Small intestine (tissue), 7 donors: ENCODE measurements around the gene SRGAP2. TPM values are rescaled to one million over a fixed set of nuclear protein-coding genes. Genes with fewer than 3 reads are reported as not detected.
"Not testable (repeated sequence)": the region's sequence is repeated elsewhere in the genome, so short reads cannot be mapped to it uniquely, and the experiment has no call there.

ENCODE experiments used
- DNase-seq, 2 donors: peaks; one replicate each; pipeline versions ENCODE4 v3.0.0 to v3.0.0-alpha.2; 2013
- FAIRE-seq: peaks from 2 replicates; lab custom pipeline; 2012; peaks lifted over from hg19 to GRCh38; lab: Jason Lieb, UNC
- H3K27ac ChIP-seq, 3 donors: one replicate each; pipeline ENCODE4 v1.5.1; 2013; ENCODE audit warnings: low read length in 2 of 3, mild to moderate bottlenecking in 2 of 3, control low read depth in 1 of 3, inconsistent platforms in 1 of 3, low read depth in 1 of 3, moderate library complexity in 1 of 3
- H3K27me3 ChIP-seq, 3 donors: one replicate each; pipeline ENCODE4 v1.6.1; 2013; ENCODE audit warnings: low read length in 3 of 3, inconsistent platforms in 1 of 3; ENCODE audit not compliant: control insufficient read depth in 3 of 3, insufficient read depth in 3 of 3
- H3K36me3 ChIP-seq, 3 donors: one replicate each; pipeline ENCODE4 v1.6.1; 2013; ENCODE audit warnings: low read length in 3 of 3, inconsistent platforms in 1 of 3, low read depth in 1 of 3, mild to moderate bottlenecking in 1 of 3, moderate library complexity in 1 of 3; ENCODE audit not compliant: control insufficient read depth in 3 of 3, insufficient read depth in 2 of 3
- H3K4me1 ChIP-seq, 3 donors: one replicate each; pipeline ENCODE4 v1.6.1; 2013; ENCODE audit warnings: low read length in 2 of 3, inconsistent platforms in 1 of 3, low read depth in 1 of 3, mild to moderate bottlenecking in 1 of 3, moderate library complexity in 1 of 3; ENCODE audit not compliant: control insufficient read depth in 3 of 3, insufficient read depth in 2 of 3
- H3K4me3 ChIP-seq, 3 donors: one replicate each; pipeline ENCODE4 v1.5.1; 2013; ENCODE audit warnings: low read length in 3 of 3, control low read depth in 1 of 3, inconsistent platforms in 1 of 3, low read depth in 1 of 3, mild to moderate bottlenecking in 1 of 3, moderate library complexity in 1 of 3
- H3K9me3 ChIP-seq, 2 donors: one replicate each; pipeline ENCODE4 v1.6.1; 2013; ENCODE audit warnings: low read depth in 1 of 2, low read length in 1 of 2; ENCODE audit not compliant: control insufficient read depth in 2 of 2, insufficient read depth in 1 of 2
- WGBS, 3 donors: extraction: QIAGEN DNeasy Blood & Tissue Kit; methylation state at CpG; one replicate each; pipeline ENCODE4 v1.1.7; 2013; 5-methylcytosine and 5-hydroxymethylcytosine counted together
- polyA plus RNA-seq, 4 donors: library from polyadenylated mRNA; stranded (reverse) in 3 of 4; unstranded in 1 of 4; fragments of 200-250 nt in 3 of 4; fragments of 120-200 nt in 1 of 4; gene quantifications; one replicate each; pipeline versions ENCODE4 v1.2.1 to v1.2.3, GENCODE V29; 2013
- donor health status: healthy with polysubstance abuse.
- donor health status: control.
- donor health status: control.
- donor health status: Bipolar disorder and iron deficiency.
- donor health status: healthy.

Gene SRGAP2
- polyA plus RNA-seq, 4 donors = 2.9 to 10.9 (median 7.0) TPM

DNA sequence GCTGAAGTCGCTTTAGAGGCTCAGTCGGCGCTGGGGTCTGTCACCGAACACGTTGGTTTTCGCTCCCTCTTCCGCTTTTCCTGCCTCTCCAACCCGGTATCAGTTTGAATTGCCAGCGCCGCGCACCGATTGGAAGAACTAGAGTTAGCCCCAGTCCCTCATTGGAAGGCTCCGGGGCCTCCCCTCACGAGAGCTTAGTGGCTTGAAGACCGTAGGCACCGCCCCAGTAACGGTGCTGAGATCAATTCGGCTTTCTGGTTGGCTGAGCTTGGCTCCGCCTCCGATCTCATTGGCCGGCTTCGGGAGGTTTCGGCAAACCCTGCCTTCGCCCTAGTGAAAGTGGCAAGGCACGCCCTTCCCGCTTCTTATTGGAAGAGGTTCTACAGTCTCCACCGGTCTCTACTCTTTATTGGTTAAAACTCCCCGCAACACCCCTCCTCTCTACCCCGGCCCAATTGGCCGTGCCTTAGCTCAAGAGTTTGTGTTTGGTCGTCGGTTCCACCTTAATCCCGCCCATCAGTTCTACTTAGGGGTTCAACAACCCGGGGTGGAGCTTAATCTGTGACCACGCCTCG, 465 bp upstream of the SRGAP2 start, which contains the start of gene FAM72A:
Gene FAM72A (minus strand): TSS at position 51 of the 575 bp plus-strand sequence. CDS start 814 bp downstream, outside the sequence.
- FAIRE-seq, H3K9me3 ChIP-seq, H3K36me3 ChIP-seq, H3K4me1 ChIP-seq, H3K27me3 ChIP-seq: not testable (repeated sequence)
- 0 to 1% (median 0%) methylated on average over 16 to 22 of the region's 36 CpGs for WGBS, 3 donors
- Histone ChIP-seq H3K4me3 (peak within 1 kb of the TSS; percentile 41 to 46 (median 42)), H3K27ac (peak within 1 kb of the TSS; percentile 60 to 72 (median 71))
- DNase-seq = peak; percentile 97 to 100

DNA sequence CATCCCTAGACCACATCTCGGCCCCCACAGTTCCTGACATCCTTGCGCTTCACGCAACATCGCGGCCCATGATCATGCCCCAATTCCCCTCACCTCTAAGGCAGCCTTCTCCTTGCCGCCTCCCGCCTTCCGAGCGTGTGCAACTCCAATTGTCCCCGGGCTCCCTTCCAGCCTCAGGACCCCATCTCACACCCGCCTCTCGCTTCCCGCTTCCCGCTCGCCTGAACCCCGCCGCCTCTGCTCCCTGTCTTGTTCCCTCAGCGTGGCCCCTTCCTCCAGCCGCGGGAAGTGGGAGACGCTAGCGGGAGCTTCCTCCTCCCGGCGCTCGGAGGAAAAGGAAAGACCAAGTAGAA, 794 bp downstream of the SRGAP2 start:
- not testable (repeated sequence) for H3K4me1 ChIP-seq, H3K36me3 ChIP-seq, DNase-seq, H3K27me3 ChIP-seq, H3K9me3 ChIP-seq, FAIRE-seq
- peak overlapping the region in 1 of 3 donors; percentile 49 for H3K27ac ChIP-seq
- 0% methylated on average over 5 of the region's 25 CpGs; no CpG with 5 or more reads in 2 of the 3 donors for WGBS, 3 donors
- peak overlapping the region in 2 of 3 donors; percentile 24 to 30 for H3K4me3 ChIP-seq

DNA sequence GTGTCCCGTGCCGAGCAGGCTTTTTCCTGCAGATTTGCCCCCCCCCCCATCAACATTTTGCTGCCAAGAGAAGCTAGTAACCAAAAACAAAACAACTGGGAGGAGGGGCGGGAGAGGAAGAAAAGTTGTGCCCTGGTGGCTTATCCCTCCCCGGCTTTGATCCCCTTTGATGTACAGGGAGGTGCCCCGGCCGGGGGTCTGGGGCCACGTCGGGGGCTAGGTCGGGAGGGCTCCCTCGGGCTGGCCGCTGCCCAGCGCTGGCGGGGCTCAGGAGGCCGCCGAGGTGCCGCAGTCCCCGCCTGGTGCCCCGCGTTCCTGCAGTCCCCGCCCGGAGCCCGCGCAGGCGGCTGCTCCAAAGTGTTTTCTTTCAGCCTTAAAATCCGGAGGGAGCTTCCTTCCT, 1.5 kb downstream of the SRGAP2 start:
- peak overlapping the region in 2 of 3 donors; percentile 30 to 45 for H3K4me3 ChIP-seq
- DNase-seq = peak in 1 of 2 donors; percentile 9
- WGBS, 3 donors = 0 to 1% (median 0%) methylated on average over 2 to 22 of the region's 25 CpGs
- H3K4me1 ChIP-seq, H3K27me3 ChIP-seq, H3K36me3 ChIP-seq, H3K9me3 ChIP-seq, FAIRE-seq: not testable (repeated sequence)
- peak overlapping the region in 1 of 3 donors; percentile 49 for H3K27ac ChIP-seq

DNA sequence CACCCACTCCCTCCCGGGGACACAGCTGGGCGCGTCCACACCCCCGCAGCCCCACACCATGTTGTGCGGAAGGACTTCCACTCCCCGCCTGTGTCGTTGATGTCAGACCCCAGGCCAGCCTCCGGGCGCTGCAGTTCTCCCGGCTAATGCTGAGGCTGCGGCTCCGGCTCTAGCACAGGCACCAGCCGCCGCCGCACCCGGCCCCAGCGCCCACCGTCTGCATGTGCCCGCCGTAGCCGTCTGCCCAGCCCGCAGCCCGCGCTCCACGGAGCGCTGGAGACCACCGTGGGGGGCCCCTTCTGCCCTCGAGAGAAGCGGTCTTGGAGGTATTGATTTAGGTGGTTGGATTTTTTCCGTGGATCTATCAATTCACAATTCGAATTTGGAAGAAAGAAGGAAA, 2.2 kb downstream of the SRGAP2 start:
- H3K4me3 ChIP-seq, H3K4me1 ChIP-seq, DNase-seq, H3K27me3 ChIP-seq, H3K27ac ChIP-seq, H3K36me3 ChIP-seq, H3K9me3 ChIP-seq, FAIRE-seq: not testable (repeated sequence)
- 0 to 1% methylated on average over 10 to 20 of the region's 31 CpGs; no CpG with 5 or more reads in 1 of the 3 donors for WGBS, 3 donors

DNA sequence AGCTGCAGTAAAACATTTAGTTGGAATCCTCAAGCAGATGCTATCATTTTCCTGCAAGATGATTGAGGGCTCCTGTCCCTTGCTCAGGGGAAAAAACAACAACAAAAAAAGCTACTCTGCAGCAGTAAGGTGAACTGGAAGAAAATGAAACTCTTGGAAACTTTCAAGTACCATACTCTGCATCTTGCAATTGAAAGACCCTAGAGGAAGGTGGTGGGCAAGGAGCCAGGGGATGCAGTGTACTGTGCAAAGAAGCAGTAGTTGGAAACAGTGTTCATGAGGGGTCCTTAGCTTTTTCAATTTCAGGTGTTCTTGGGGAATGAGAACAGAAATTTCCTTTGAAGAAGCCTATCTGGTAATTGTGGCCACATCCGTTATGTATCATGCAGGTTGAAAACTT, 7.5 kb downstream of the SRGAP2 start:
- H3K27me3 ChIP-seq, FAIRE-seq, DNase-seq, H3K4me3 ChIP-seq, H3K9me3 ChIP-seq, H3K36me3 ChIP-seq, H3K4me1 ChIP-seq, H3K27ac ChIP-seq: not testable (repeated sequence)
- WGBS, 3 donors = no CpG with 5 or more reads among the region's 1 CpG

DNA sequence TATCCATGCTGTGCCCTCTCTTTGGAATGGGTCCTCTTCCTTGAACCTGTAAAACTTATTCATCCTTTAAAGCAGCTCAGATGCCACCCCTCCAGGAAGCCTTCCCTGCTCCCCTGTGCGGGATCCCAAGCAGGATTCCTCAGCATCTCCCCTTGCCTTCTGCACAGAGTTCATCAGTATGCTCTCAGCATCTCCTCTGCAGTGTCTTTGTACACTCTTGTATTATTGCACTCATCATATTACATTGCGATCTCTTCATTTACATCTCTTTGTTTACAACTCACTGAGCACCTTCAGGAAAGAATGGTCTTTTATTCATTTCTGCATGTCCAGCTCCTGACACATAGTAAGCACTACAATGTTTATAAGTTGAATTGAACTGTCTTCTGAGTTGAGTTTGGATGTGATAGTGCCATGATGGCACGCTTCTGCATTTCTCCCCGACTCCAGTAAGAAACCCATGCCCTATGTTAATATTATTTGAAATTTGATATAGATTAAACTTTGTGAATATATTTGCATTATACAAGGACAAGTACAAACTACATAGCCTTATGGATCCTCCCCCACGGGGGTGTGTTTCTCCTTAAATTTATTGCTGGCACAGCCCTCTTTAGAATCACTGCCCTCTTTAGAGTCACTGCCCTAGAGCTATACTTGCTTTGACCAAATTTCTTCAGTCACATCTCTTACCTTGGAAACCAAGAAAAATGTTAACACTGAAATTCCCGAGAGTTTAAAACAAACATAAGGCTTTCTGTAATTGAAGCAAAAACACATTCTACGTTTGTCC, 12.5 kb downstream of the SRGAP2 start:
- not testable (repeated sequence) for H3K4me3 ChIP-seq, H3K9me3 ChIP-seq, H3K27ac ChIP-seq, H3K4me1 ChIP-seq, FAIRE-seq, H3K36me3 ChIP-seq, H3K27me3 ChIP-seq, DNase-seq
- 91 to 93% (median 92%) methylated on average over 3 to 4 of the region's 7 CpGs for WGBS, 3 donors

DNA sequence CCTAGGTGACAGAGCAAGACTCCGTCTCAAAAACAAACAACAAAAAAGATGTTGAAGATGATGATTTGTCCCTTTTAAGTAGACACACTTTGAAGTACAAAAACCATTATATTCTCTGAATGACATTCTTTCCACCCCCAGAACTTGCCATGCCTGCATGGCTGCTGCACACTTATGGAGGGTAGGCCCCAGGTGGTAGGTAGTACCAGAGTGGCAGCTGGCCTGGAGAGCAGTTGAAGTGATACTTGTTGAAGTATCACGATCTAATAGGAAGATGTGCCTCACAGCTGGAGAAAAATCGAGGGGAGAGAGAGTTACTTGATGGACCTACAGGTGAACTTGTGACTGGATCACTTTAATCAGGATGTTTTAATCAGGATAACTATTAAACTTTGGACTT, 14.9 kb downstream of the SRGAP2 start:
- H3K27ac ChIP-seq, FAIRE-seq, H3K9me3 ChIP-seq, H3K4me3 ChIP-seq, DNase-seq, H3K4me1 ChIP-seq, H3K27me3 ChIP-seq, H3K36me3 ChIP-seq: not testable (repeated sequence)
- 51 to 65% (median 63%) methylated on average over 2 of the region's 3 CpGs for WGBS, 3 donors

DNA sequence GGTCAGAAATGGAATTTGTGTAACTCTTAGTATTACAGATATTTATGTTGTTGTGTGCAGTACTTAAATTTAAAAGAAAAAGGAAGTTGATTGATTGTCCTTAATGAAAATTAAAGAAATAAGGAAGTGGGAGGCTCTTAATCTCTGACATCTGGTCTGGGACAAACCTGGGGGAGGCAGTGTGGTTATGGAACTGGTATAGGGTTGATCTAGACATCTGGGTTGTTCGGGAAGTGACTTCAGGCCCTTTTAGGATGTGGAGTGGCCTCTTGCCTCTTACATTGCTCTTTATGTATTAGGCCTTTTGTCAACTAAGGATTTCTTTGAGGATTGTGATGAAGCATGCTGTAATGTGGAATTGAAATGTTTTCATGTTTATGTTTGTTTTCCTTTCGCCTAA, 15.4 kb downstream of the SRGAP2 start:
- H3K4me3 ChIP-seq, H3K9me3 ChIP-seq, H3K27me3 ChIP-seq, H3K4me1 ChIP-seq, H3K36me3 ChIP-seq, DNase-seq, H3K27ac ChIP-seq, FAIRE-seq: not testable (repeated sequence)
- no CpG with 5 or more reads among the region's 2 CpGs for WGBS, 3 donors
